Omental fat pad (tissue), 4 donors: ENCODE data around the gene C1QTNF2. TPM values are rescaled to one million over a fixed set of nuclear protein-coding genes. Genes with fewer than 3 reads are reported as not detected.

Experiments used
- ATAC-seq: fragments of 150-250 bp; one replicate; pipeline ENCODE4 v1.9.1; 2016; ENCODE audit warnings: mild to moderate bottlenecking, moderate library complexity; ENCODE audit not compliant: low FRiP score
- DNase-seq: peaks from one replicate; pipeline ENCODE4 v3.0.0-alpha.2; 2019; ENCODE audit warnings: low spot score
- total RNA-seq, 4 donors: library from RNA; depleted of rRNA; stranded (reverse); fragments of >200 nt; gene quantifications; one replicate each; pipeline ENCODE4 v1.1.0, GENCODE V29; 2016
- TF ChIP-seq, protein P1 (sequence below), 3 donors: fragments of 450-650 bp; IDR thresholded peaks; one replicate each; pipeline ENCODE4 v1.5.1; 2016 to 2017; ENCODE audit warnings: antibody characterized with exemption in 3 of 3, mild to moderate bottlenecking in 3 of 3, moderate library complexity in 2 of 3

The C1QTNF2 gene, protein sequence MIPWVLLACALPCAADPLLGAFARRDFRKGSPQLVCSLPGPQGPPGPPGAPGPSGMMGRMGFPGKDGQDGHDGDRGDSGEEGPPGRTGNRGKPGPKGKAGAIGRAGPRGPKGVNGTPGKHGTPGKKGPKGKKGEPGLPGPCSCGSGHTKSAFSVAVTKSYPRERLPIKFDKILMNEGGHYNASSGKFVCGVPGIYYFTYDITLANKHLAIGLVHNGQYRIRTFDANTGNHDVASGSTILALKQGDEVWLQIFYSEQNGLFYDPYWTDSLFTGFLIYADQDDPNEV
- under 1 TPM in 3 of 4 donors, not detected in 1; 0.19 to 0.47 (median 0.25) TPM for total RNA-seq

DNA sequence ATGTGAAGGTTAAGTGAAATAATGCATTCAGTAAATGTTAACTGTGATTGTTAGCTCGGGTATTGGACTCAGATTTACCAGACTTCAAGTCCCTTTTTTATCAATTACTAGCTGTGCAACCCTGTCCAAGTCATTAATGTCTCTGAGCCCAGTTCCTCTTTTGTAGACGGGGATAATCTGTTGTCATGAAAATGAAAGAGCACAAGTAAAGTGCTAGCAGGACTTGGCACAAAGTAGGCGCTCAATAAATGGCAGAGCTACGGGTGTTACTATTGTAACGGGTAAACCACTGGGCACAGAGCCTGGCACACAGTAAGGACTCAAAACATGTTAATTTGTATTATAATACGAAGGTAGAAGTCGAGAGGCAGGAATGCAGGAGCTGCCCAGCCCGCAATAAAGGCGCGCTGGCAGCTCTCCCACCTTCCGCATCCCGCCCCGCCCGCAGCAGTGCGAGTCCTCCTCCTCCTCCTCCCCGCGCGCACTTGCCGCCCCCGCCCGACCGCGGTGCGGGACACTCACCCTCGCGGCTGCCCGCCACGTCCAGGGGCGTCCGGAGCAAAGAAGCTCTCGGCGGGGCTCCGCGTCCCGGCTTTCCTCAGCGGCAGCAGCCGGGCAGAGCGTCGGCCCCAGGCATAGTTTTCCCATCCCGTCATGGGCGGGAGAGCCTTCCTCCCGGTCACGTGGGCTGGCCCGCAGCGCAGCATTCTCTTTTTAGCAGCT, at the start of gene C1QTNF2:
TSS of gene C1QTNF2 (minus strand) at position 637 of the 723 bp plus-strand sequence. CDS start 15,615 bp downstream, outside the sequence.
- DNase-seq = no peak
- TF ChIP-seq, protein P1, sequence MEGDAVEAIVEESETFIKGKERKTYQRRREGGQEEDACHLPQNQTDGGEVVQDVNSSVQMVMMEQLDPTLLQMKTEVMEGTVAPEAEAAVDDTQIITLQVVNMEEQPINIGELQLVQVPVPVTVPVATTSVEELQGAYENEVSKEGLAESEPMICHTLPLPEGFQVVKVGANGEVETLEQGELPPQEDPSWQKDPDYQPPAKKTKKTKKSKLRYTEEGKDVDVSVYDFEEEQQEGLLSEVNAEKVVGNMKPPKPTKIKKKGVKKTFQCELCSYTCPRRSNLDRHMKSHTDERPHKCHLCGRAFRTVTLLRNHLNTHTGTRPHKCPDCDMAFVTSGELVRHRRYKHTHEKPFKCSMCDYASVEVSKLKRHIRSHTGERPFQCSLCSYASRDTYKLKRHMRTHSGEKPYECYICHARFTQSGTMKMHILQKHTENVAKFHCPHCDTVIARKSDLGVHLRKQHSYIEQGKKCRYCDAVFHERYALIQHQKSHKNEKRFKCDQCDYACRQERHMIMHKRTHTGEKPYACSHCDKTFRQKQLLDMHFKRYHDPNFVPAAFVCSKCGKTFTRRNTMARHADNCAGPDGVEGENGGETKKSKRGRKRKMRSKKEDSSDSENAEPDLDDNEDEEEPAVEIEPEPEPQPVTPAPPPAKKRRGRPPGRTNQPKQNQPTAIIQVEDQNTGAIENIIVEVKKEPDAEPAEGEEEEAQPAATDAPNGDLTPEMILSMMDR (IDR thresholded peaks at IDR 0.05) = no peak
- ATAC-seq = peak; percentile 80

DNA sequence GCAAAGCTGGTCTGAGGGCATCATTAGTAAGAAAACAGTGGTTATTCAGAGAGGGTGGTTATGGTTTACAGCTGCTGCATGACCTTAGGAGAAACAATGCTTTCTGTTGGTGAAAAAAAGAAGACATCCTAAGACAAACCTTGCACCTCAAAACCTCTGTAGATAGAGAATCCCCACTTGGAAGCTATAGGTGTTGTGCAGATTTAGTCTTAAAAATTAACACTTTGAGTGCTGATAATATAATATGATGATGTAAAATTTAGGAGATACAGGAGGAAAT, 49.8 kb upstream of the C1QTNF2 start:
- ATAC-seq = no peak
- TF ChIP-seq, protein P1 (IDR thresholded peaks at IDR 0.05) = no peak
- DNase-seq = no peak

DNA sequence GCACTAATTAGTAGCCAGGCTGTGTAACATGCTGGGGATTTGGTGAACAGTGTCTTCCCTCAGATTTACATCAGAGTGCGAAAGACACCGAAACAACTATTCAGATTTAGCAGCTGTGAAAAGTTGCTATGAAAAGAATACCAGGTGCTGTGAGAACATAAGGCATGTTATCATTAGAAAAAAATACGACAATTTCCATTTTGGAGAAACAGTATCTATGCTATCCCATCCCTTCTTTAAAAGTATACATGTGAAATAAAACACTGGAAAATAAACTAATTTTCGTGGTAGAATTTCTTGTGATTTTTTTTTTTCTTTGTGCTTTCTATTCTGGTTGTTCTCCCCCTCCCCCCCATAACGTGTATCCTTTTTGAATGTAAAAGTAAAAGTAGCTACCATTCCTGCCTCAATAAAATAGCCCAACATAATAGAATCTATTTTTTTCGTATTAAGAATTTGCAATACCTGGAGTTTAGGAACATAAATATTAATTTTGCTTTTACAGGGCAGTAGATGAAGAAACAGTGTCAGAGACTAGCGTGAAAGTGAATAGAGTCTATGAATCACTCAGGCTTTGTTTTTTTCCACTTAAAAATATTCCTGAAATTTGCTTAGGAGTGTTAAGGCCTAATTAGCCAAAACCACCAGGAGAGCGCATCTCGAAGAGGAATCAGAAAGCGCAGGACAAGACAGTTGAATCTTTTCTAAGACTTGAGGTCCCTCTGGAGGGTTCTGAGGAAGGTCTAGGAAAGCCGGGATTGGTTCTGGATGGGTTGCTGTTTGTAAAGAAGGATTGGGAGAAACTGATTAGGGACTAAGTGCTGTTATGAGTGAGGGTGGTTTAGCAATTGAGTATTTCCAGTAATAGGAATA, 49.3 kb upstream of the C1QTNF2 start:
- peak; percentile 4 for ATAC-seq
- TF ChIP-seq, protein P1 (IDR thresholded peaks at IDR 0.05) = no peak
- no peak for DNase-seq

DNA sequence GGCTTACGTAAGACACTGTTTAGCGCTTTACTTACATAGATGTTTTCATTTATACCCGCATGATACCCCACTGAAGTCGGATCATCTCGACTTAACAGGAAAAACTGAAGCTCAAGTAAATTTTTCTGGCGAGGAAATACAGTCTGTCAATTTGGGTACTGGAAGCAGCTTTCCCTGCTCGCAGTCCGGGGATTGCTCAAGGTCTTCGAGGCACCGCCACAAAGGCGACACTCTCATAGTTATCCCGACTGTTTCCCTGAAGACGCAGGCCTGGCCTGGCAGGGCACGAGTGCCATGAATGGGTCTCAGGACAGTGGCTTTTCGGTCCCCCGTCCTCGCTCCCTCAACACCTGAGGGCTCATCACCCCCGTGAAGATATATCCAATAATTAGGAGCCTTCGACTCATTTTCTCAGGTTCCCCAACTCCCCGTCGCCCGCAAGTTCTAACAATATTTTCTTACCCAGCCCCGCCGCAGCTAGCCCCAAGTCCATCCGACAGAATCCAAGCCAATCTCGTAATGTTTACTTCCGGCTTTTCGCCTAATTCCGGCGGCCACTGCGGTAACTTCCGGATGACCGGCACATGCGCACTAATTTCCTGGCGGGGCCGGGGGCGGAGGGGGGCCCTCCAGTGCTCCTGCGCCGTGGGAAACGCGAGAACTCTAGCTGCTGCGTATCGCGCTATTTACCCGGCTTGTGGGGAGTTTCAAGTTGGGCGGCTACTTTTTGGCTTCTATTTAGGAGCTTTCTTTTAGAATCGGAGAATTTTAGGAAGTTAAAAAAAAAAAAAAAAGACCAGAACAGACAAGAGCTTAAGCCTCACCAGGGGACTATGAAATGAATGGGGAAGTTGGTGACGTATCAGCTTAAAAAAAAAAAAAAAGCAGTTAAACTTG, 48.4 kb upstream of the C1QTNF2 start, which contains the start of gene SLU7:
TSS of gene SLU7 (minus strand) at position 521 of the 897 bp plus-strand sequence. CDS start 3,787 bp downstream, outside the sequence.
- peak; percentile 83 for DNase-seq
- ATAC-seq = peak; percentile 88
- TF ChIP-seq, protein P1 (IDR thresholded peaks at IDR 0.05) = no peak

DNA sequence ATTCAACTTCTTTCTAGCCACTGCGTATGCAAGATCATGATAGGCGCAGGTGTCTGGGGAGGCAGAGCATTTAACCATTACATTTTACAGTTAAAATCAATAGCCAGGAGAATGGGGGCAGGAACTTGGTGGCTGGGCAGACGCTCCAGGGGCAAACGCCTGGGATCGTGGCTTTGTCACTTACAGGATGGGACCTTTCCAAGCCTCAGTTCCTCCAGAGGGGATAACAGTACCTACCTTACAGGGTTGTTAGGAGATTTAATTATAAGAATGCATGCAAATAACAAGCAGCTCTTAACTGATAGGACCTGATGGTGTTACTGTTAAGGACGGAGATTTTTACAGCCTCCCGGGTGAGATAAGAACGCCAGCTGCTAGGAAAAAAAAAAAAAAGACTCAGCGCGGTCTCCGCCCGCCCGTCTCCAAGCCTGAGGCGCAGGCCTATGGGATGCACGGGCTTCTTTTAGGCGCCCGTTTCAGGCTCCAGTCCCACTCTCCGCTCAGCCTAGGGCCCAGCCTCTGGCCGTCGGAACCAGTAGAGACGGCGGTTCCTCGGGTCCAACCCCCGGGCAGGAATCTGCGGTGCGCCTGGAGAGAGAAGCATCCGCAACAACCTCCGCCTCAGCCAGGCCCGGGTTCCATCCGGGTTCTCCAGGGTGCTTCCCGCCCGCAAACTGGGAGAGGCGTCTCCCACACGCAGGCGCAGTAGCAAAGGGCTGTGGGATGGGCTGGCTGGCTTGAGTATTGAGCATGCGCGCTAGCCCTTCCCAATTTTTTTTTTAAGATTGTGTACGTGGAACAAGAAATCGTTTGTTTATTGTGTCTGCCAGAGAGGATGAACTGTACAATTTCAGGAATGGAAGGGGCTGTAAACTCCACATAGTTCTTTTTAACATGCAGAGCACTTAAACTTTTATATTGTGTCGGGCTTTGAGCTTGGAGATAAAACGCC, 29.3 kb upstream of the C1QTNF2 start, which contains the start of gene FAM200C:
TSS of gene FAM200C (minus strand) at position 653 of the 952 bp plus-strand sequence. CDS start 4,564 bp downstream, outside the sequence.
- ATAC-seq = peak; percentile 98
- DNase-seq = peak; percentile 57
- TF ChIP-seq, protein P1 (IDR thresholded peaks at IDR 0.05) = no peak
